OCI-LY7 (cell line): ENCODE data around the gene C4B. TPM values are rescaled to one million over a fixed set of nuclear protein-coding genes. Genes with fewer than 3 reads are reported as not detected.
"Not testable (repeated sequence)": the region's sequence is repeated elsewhere in the genome, so short reads cannot be mapped to it uniquely, and the experiment has no call there.

Experiments
- BruUV-seq: library from RNA; stranded (reverse); fragments of 400-500 nt; replicated peaks from 2 replicates; lab custom pipeline; 2021; lab: Mats Ljungman, UMichigan
- CTCF ChIA-PET: fragments of 300-600 bp; sonication (Branson Sonifier 250); formaldehyde crosslinking; loops from one replicate; lab custom pipeline; 2022; ENCODE audit warnings: antibody characterized with exemption; ENCODE audit not compliant: unreplicated experiment; lab: Charles Lee
- POLR2A ChIA-PET: fragments of 300-600 bp; sonication (Branson Sonifier 250); formaldehyde crosslinking; loops from one replicate; lab custom pipeline; 2022; ENCODE audit warnings: antibody characterized with exemption; lab: Charles Lee
- DNase-seq: peaks from one replicate; pipeline ENCODE4 v3.0.0-alpha.2; 2015; ENCODE audit warnings: low spot score
- H2AFZ ChIP-seq: fragments of 200-600 bp; sonication (generic), shearing (Covaris generic); 2 replicates; pipeline ENCODE4 v1.6.1; 2014; ENCODE audit warnings: mild to moderate bottlenecking, antibody characterized with exemption, low read length, moderate library complexity
- H3K27ac ChIP-seq: fragments of 200-600 bp; sonication (generic); 2 replicates; pipeline ENCODE4 v1.5.1; 2014; ENCODE audit warnings: mixed run types, low read depth, mild to moderate bottlenecking, moderate library complexity, low read length, inconsistent platforms; ENCODE audit not compliant: poor library complexity, severe bottlenecking
- H3K36me3 ChIP-seq: fragments of 200-600 bp; sonication (generic); 2 replicates; pipeline ENCODE4 v1.6.1; 2014; ENCODE audit warnings: mild to moderate bottlenecking, antibody characterized with exemption, low read length, moderate library complexity, mixed read lengths; ENCODE audit not compliant: insufficient read depth
- H3K4me1 ChIP-seq: fragments of 200-600 bp; sonication (generic); 2 replicates; pipeline ENCODE4 v1.5.1; 2014; ENCODE audit warnings: mild to moderate bottlenecking, low read length; ENCODE audit not compliant: insufficient read depth, poor library complexity, severe bottlenecking
- H3K4me2 ChIP-seq: fragments of 200-600 bp; sonication (generic); 2 replicates; pipeline ENCODE4 v1.6.1; 2014; ENCODE audit warnings: mild to moderate bottlenecking, low read length
- H3K4me3 ChIP-seq: fragments of 200-600 bp; sonication (generic); 2 replicates; pipeline ENCODE4 v1.5.1; 2014; ENCODE audit warnings: mild to moderate bottlenecking, low read depth, low read length; ENCODE audit not compliant: poor library complexity, severe bottlenecking
- H3K79me2 ChIP-seq: fragments of 200-600 bp; sonication (generic); 2 replicates; pipeline ENCODE4 v1.6.1; 2016; ENCODE audit warnings: low read depth, mild to moderate bottlenecking, low read length, moderate library complexity, mixed read lengths; ENCODE audit not compliant: insufficient read depth
- H3K9me2 ChIP-seq: fragments of 200-600 bp; sonication (generic); 2 replicates; pipeline ENCODE4 v1.6.1; 2016; ENCODE audit warnings: mild to moderate bottlenecking, low read length, mixed read lengths; ENCODE audit not compliant: insufficient read depth
- H3K9me3 ChIP-seq: fragments of 200-600 bp; sonication (generic); 2 replicates; pipeline ENCODE4 v1.6.1; 2014; ENCODE audit warnings: mild to moderate bottlenecking, mixed run types, low read length, mixed read lengths
- H4K20me1 ChIP-seq: fragments of 200-600 bp; sonication (generic); 2 replicates; pipeline ENCODE4 v1.6.1; 2014; ENCODE audit warnings: mild to moderate bottlenecking, antibody characterized with exemption, low read length, moderate library complexity, mixed read lengths; ENCODE audit not compliant: insufficient read depth
- EZH2phosphoT487 ChIP-seq: fragments of 200-600 bp; sonication (generic); IDR thresholded peaks from 2 replicates; pipeline ENCODE4 v1.6.1; 2018; ENCODE audit warnings: low read depth, borderline replicate concordance, mild to moderate bottlenecking, mixed run types, antibody characterized with exemption, low read length, moderate library complexity, mixed read lengths
- intact Hi-C: fragments of 100-400 bp; cut with micrococcal nuclease; formaldehyde crosslinking; loops from one replicate; pipeline ENCODE4 v1.10.0; 2022; ENCODE audit not compliant: unreplicated experiment
- total RNA-seq, 2 experiments: library from RNA; depleted of rRNA in 1 of 2; stranded (reverse); fragments of >200 nt in 1 of 2; shearing (Covaris generic) in 1 of 2; gene quantifications; 2 replicates each; pipeline ENCODE4 v1.2.3, GENCODE V29; 2014 to 2022
- TF ChIP-seq, protein P1 (sequence below): fragments of 200-600 bp; sonication (generic); conservative IDR thresholded peaks from 2 replicates; pipeline ENCODE4 v1.5.1; 2014; ENCODE audit warnings: mild to moderate bottlenecking, antibody characterized with exemption, low read length, moderate library complexity, mixed read lengths

The C4B gene
- total RNA-seq, 2 experiments from 2014 or later: 2.9 to 3.7 TPM

GRCh38 chr6:32060966-32061655, 46.5 kb downstream of the C4B start:
- no TSS peak for BruUV-seq
- Histone ChIP-seq H3K9me2 (no peaks in the 10 kb centered on the region), H3K79me2 (no peaks in the 10 kb centered on the region), H3K4me2 (no peak overlapping the region), H3K4me3 (no peak overlapping the region), H3K27ac (no peak overlapping the region), H3K36me3 (no peaks in the 10 kb centered on the region), H3K4me1 (no peaks in the 10 kb centered on the region), H4K20me1 (no peaks in the 10 kb centered on the region), H2AFZ (no peak overlapping the region), H3K9me3 (no peaks in the 10 kb centered on the region)
- TF ChIP-seq, protein P1, sequence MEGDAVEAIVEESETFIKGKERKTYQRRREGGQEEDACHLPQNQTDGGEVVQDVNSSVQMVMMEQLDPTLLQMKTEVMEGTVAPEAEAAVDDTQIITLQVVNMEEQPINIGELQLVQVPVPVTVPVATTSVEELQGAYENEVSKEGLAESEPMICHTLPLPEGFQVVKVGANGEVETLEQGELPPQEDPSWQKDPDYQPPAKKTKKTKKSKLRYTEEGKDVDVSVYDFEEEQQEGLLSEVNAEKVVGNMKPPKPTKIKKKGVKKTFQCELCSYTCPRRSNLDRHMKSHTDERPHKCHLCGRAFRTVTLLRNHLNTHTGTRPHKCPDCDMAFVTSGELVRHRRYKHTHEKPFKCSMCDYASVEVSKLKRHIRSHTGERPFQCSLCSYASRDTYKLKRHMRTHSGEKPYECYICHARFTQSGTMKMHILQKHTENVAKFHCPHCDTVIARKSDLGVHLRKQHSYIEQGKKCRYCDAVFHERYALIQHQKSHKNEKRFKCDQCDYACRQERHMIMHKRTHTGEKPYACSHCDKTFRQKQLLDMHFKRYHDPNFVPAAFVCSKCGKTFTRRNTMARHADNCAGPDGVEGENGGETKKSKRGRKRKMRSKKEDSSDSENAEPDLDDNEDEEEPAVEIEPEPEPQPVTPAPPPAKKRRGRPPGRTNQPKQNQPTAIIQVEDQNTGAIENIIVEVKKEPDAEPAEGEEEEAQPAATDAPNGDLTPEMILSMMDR: no peak
- no peak for TF ChIP-seq EZH2phosphoT487
- CTCF ChIA-PET: no interaction called here
- POLR2A ChIA-PET: no interaction called here
- DNase-seq: no peak
- intact Hi-C loops: no loop called here

DNA sequence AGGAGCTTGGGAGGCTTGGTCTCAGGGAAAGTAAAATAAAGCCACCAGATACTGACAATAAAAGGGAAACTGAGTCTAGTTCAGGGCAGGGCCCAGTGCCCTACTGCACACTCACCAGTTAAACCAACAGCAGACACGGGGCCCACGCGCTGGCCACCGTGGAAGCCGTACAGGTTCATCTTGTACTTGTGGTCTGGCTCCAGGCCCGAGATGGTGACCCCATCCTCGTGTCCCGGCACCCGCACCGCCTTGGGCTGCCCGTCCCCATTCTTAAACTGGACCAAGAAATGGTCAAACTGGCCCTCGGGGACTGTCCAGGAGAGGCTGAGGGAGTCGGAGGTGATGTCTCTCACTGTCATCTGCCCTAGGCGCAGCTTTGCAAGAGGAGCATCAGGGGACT, 50.1 kb downstream of the C4B start:
- no peak overlapping the region for H3K27ac ChIP-seq
- no peaks in the 10 kb centered on the region for H3K9me3 ChIP-seq
- intact Hi-C loops: no loop called here
- no peaks in the 10 kb centered on the region for H4K20me1 ChIP-seq
- no peaks in the 10 kb centered on the region for H3K79me2 ChIP-seq
- no peak for DNase-seq
- no peak overlapping the region for H3K4me2 ChIP-seq
- H3K36me3 ChIP-seq: no peaks in the 10 kb centered on the region
- ChIA-PET CTCF (interaction anchor here (0.6 kb wide), 1 partner anchor 18 kb away, joined by 3 read pairs; no protein-coding TSS in a partner anchor), POLR2A (no interaction called here)
- H3K9me2 ChIP-seq: no peaks in the 10 kb centered on the region
- no peak for TF ChIP-seq EZH2phosphoT487
- TF ChIP-seq, protein P1: no peak
- H3K4me3 ChIP-seq: no peak overlapping the region
- no TSS peak for BruUV-seq
- no peak overlapping the region for H2AFZ ChIP-seq
- H3K4me1 ChIP-seq: no peaks in the 10 kb centered on the region

DNA sequence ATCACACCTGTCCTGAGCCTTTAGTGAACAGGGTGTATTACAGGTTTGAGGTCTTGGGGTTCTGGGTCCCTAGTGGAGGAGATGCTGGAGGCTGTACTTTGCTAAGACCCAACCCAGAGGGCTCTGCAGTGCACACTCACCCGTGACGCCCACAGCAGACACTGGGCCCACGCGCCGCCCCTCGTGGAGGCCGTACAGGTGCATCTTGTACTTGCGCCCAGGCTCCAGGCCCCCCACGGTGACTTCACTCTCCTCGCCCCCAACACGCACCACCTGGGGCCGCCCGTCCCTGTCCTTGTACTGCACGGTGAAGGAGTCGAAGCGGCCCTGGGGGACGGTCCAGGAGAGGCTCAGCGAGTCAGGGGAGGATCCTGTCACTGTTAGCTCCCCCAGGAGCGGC, 52.9 kb downstream of the C4B start:
- H2AFZ ChIP-seq, intact Hi-C loops, BruUV-seq, H3K4me2 ChIP-seq, H3K9me3 ChIP-seq, CTCF ChIA-PET, H3K79me2 ChIP-seq, POLR2A ChIA-PET, H3K9me2 ChIP-seq, DNase-seq, H3K36me3 ChIP-seq, H3K4me1 ChIP-seq, H3K4me3 ChIP-seq, H3K27ac ChIP-seq, H4K20me1 ChIP-seq: not testable (repeated sequence)

GRCh38 chr6:32068315-32068714, 53.7 kb downstream of the C4B start:
- POLR2A ChIA-PET, H3K4me1 ChIP-seq, H3K9me3 ChIP-seq, H3K27ac ChIP-seq, H4K20me1 ChIP-seq, H3K4me3 ChIP-seq, BruUV-seq, H3K36me3 ChIP-seq, H2AFZ ChIP-seq, CTCF ChIA-PET, DNase-seq, intact Hi-C loops, H3K4me2 ChIP-seq, H3K79me2 ChIP-seq, H3K9me2 ChIP-seq: not testable (repeated sequence)
